Bronchial epithelial cell (primary cell): ENCODE measurements around the gene MCRIP1. TPM values are rescaled to one million over a fixed set of nuclear protein-coding genes. Genes with fewer than 3 reads are reported as not detected.

Source experiments
- DNase-seq: peaks from one replicate; pipeline ENCODE4 v3.0.0-alpha.2; 2010; ENCODE audit warnings: low read depth
- FAIRE-seq: peaks from 2 replicates; lab custom pipeline; 2011; peaks lifted over from hg19 to GRCh38; lab: Jason Lieb, UNC
- H3K27me3 ChIP-seq: 2 replicates; pipeline ENCODE4 v1.5.1; 2011; ENCODE audit warnings: low read length; ENCODE audit not compliant: control insufficient read depth, insufficient read depth
- H3K36me3 ChIP-seq: 2 replicates; pipeline ENCODE4 v1.5.1; 2011; ENCODE audit warnings: low read length; ENCODE audit not compliant: control insufficient read depth, insufficient read depth
- H3K4me3 ChIP-seq: 2 replicates; pipeline ENCODE4 v1.5.1; 2011; ENCODE audit warnings: mild to moderate bottlenecking, low read depth, low read length, control low read depth
- CTCF ChIP-seq: IDR thresholded peaks from 2 replicates; pipeline ENCODE4 v1.5.1; 2011; ENCODE audit warnings: mild to moderate bottlenecking, moderate library complexity, low read length, control low read depth, inconsistent platforms; ENCODE audit not compliant: insufficient read depth, severe bottlenecking
- total RNA-seq: library from RNA; depleted of rRNA; stranded (reverse); fragments of >200 nt; gene quantifications from 2 replicates; pipeline ENCODE4 v1.2.1, GENCODE V29; 2014

MCRIP1 gene
- 25.8 and 32.6 TPM in 2 replicates for total RNA-seq

- DNase-seq (peak; percentile 74), FAIRE-seq (no peak)
- no peak for TF ChIP-seq CTCF
- Histone ChIP-seq H3K4me3 (peak within 1 kb of the TSS; percentile 79), H3K36me3 (no peaks in the 10 kb centered on the region), H3K27me3 (no peaks in the 10 kb centered on the region)
Measured at GRCh38 chr17:81833160-81833920, at the start of gene MCRIP1. TSS of gene MCRIP1 (minus strand) at chr17:81833291. CDS start at chr17:81824506, 8,785 bp downstream.

GRCh38 chr17:81879121-81879520, 46.0 kb upstream of the MCRIP1 start:
- TF ChIP-seq CTCF: no peak
- DNase-seq (no peak), FAIRE-seq (no peak)
- no peaks in the 10 kb centered on the region for H3K27me3 ChIP-seq
- H3K36me3 ChIP-seq: peaks cover 1% of the 10 kb centered on the region
- no peak overlapping the region for H3K4me3 ChIP-seq

GRCh38 chr17:81878294-81878693, 45.2 kb upstream of the MCRIP1 start:
- DNase-seq: no peak
- no peak for TF ChIP-seq CTCF
- Histone ChIP-seq H3K36me3 (peaks cover 1% of the 10 kb centered on the region), H3K27me3 (no peaks in the 10 kb centered on the region), H3K4me3 (no peak overlapping the region)
- no peak for FAIRE-seq

- peaks cover 1% of the 10 kb centered on the region for H3K36me3 ChIP-seq
- no peak for FAIRE-seq
Measured at GRCh38 chr17:81877569-81877968, 44.5 kb upstream of the MCRIP1 start.

GRCh38 chr17:81871387-81872230, 38.5 kb upstream of the MCRIP1 start:
- H3K36me3 ChIP-seq: peaks cover 18% of the 10 kb centered on the region
- H3K4me3 ChIP-seq: peak overlapping the region; percentile 68
- no peaks in the 10 kb centered on the region for H3K27me3 ChIP-seq
- DNase-seq: peak; percentile 60
- TF ChIP-seq CTCF: peak; percentile 45
- no peak for FAIRE-seq

More at GRCh38 chr17:81877569-81877968, 44.5 kb upstream of the MCRIP1 start:
- DNase-seq: no peak
- TF ChIP-seq CTCF: no peak
- Histone ChIP-seq H3K27me3 (no peaks in the 10 kb centered on the region), H3K4me3 (no peak overlapping the region)
